ENCODE measurements around the gene RTTN.

The RTTN gene

DNA sequence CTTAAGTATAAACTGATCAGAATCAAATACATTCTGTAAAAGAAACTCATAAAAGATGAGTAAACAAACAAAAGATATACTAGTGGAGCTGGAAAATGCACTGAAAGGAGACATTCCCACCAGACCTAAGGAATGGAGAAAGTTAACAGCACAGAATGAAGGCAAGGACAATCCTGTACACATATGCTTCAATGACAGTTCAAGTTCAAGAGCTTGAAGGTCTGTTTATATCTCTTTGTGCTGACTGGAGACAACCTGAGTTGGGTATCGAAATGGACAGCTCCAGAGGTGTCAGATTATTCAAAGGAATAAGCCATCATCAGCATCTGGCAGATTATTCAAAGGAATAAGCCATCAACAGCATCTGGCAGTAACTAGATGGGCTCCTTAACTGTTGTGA lies 184.0 kb downstream of the RTTN start:
- no peaks in the 10 kb centered on the region for H3K36me3 ChIP-seq (ENCODE audit: control insufficient read depth, low read depth, low read length)
- no peaks in the 10 kb centered on the region for H3K9me3 ChIP-seq (ENCODE audit: control insufficient read depth, low read depth, low read length)
- H3K27me3 ChIP-seq (ENCODE audit: control insufficient read depth, insufficient read depth, low read length), result no peaks in the 10 kb centered on the region
- H3K27ac ChIP-seq (ENCODE audit: low read length), result no peak overlapping the region
- no peak overlapping the region for H3K4me3 ChIP-seq (ENCODE audit: low read length)
- no peak overlapping the region for H3K9ac ChIP-seq (ENCODE audit: low read length)
- peaks cover 4% of the 10 kb centered on the region for H3K4me1 ChIP-seq (ENCODE audit: control insufficient read depth, low read depth, low read length)

DNA sequence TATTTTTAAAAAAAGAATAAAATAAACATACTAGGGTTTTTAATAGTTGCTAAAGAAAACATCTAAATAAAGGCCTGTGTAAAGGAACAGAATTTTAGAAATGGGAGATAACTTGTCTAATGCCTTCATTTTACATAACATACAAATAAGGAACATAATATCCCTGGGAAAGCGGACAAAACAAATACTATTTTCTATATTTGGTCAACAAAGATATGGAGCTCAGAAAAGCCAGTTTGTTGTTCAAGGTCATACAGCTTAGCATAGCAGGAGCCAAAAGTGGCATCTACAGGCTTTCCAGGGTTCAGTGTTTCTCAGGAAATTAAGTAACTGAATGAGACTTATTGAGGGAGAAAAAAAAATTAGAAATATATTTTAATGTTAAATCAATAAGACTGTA lies 184.4 kb downstream of the RTTN start:
- peaks cover 3% of the 10 kb centered on the region for H3K4me1 ChIP-seq (ENCODE audit: control insufficient read depth, low read depth, low read length)
- no peaks in the 10 kb centered on the region for H3K36me3 ChIP-seq (ENCODE audit: control insufficient read depth, low read depth, low read length)
- no peaks in the 10 kb centered on the region for H3K9me3 ChIP-seq (ENCODE audit: control insufficient read depth, low read depth, low read length)
- no peak overlapping the region for H3K9ac ChIP-seq (ENCODE audit: low read length)
- H3K27ac ChIP-seq (ENCODE audit: low read length), result no peak overlapping the region
- no peak overlapping the region for H3K4me3 ChIP-seq (ENCODE audit: low read length)
- H3K27me3 ChIP-seq (ENCODE audit: control insufficient read depth, insufficient read depth, low read length), result no peaks in the 10 kb centered on the region

DNA sequence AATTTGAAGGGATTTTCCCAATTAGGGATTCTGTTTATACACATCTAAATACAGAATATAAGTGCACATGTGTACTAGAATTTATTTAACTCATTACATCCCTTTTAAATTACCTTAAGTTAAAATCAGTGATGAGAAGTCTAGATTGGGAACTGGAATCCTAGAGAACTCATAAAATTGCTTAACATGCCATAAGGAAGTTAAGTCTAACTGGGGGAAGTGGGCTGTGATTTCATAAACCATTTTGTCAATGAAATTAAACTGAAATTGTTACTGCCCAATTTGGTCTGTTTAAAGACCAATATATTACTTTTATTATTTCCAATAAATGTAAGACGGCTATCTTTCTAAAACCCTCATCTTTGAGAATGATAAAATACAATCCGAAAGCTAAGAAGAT lies 185.5 kb downstream of the RTTN start:
- Histone ChIP-seq H3K9me3 (ENCODE audit: control insufficient read depth, low read depth, low read length) (no peaks in the 10 kb centered on the region), H3K4me3 (ENCODE audit: low read length) (no peak overlapping the region), H3K4me1 (ENCODE audit: control insufficient read depth, low read depth, low read length) (peaks cover 3% of the 10 kb centered on the region), H3K27ac (ENCODE audit: low read length) (no peak overlapping the region), H3K9ac (ENCODE audit: low read length) (no peak overlapping the region), H3K27me3 (ENCODE audit: control insufficient read depth, insufficient read depth, low read length) (no peaks in the 10 kb centered on the region), H3K36me3 (ENCODE audit: control insufficient read depth, low read depth, low read length) (no peaks in the 10 kb centered on the region)

DNA sequence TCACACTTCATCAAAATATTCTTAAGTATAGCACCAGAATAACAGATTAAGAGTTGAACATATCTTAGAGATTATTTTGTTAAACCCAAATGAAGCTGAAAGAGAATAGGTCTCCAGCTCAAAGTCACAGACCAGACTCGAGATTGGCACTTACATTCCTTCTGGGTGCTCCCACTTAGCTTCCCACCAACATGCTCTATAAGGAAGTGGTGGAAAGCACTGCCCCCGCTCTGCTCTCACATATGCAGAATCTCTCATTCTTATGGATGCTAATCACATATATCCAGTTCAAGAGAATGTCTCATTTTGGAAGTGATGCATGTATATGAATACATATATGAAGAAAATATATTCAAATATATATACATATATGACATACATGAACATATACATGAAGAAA lies 186.4 kb downstream of the RTTN start:
- H3K27ac ChIP-seq (ENCODE audit: low read length), result no peak overlapping the region
- no peak overlapping the region for H3K9ac ChIP-seq (ENCODE audit: low read length)
- no peaks in the 10 kb centered on the region for H3K36me3 ChIP-seq (ENCODE audit: control insufficient read depth, low read depth, low read length)
- no peaks in the 10 kb centered on the region for H3K9me3 ChIP-seq (ENCODE audit: control insufficient read depth, low read depth, low read length)
- no peaks in the 10 kb centered on the region for H3K27me3 ChIP-seq (ENCODE audit: control insufficient read depth, insufficient read depth, low read length)
- no peak overlapping the region for H3K4me3 ChIP-seq (ENCODE audit: low read length)
- H3K4me1 ChIP-seq (ENCODE audit: control insufficient read depth, low read depth, low read length), result peaks cover 3% of the 10 kb centered on the region

DNA sequence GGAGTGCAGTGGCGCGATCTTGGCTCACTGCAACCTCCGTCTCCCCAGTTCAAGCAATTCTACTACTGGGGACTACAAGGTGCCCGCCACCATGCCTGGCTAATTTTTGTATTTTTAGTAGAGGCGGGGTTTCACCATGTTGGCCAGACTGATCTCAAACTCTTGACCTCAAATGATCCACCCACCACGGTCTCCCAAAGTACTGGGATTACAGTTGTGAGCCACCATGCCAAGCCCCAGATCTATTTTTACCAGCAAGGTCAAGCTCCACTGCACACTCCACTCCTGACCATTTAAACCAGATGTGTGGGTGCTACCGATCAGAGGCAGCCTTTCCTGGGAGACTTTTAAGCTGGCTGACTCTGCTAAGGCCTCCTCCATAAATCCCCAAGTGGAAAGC lies 190.4 kb downstream of the RTTN start:
- H3K4me1 ChIP-seq (ENCODE audit: control insufficient read depth, low read depth, low read length), result peaks cover 3% of the 10 kb centered on the region
- no peaks in the 10 kb centered on the region for H3K27me3 ChIP-seq (ENCODE audit: control insufficient read depth, insufficient read depth, low read length)
- H3K27ac ChIP-seq (ENCODE audit: low read length), result no peak overlapping the region
- no peaks in the 10 kb centered on the region for H3K36me3 ChIP-seq (ENCODE audit: control insufficient read depth, low read depth, low read length)
- no peak overlapping the region for H3K4me3 ChIP-seq (ENCODE audit: low read length)
- H3K9ac ChIP-seq (ENCODE audit: low read length), result no peak overlapping the region
- no peaks in the 10 kb centered on the region for H3K9me3 ChIP-seq (ENCODE audit: control insufficient read depth, low read depth, low read length)

DNA sequence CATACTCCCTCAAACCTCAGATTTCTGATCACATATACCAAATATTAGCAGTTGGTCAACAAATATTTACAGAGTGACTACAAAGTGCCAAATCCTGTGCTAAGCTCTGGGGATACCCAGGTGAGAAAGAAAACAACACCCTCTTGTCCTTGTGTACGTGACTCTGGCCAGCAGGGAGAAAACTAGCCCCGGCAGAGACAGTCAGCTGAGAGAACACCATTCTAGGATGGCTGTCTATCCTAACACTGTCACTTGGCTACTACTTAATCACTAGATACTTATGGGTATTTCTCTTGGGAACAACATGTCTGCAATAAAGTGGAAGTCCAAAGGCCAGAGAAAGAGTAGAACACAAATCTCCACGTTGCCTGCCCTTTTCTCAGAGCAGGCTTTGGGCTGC lies 199.9 kb downstream of the RTTN start:
- Histone ChIP-seq H3K4me1 (ENCODE audit: control insufficient read depth, low read depth, low read length) (no peaks in the 10 kb centered on the region), H3K9me3 (ENCODE audit: control insufficient read depth, low read depth, low read length) (no peaks in the 10 kb centered on the region), H3K9ac (ENCODE audit: low read length) (no peak overlapping the region), H3K27me3 (ENCODE audit: control insufficient read depth, insufficient read depth, low read length) (no peaks in the 10 kb centered on the region), H3K27ac (ENCODE audit: low read length) (no peak overlapping the region), H3K36me3 (ENCODE audit: control insufficient read depth, low read depth, low read length) (no peaks in the 10 kb centered on the region), H3K4me3 (ENCODE audit: low read length) (no peak overlapping the region)

DNA sequence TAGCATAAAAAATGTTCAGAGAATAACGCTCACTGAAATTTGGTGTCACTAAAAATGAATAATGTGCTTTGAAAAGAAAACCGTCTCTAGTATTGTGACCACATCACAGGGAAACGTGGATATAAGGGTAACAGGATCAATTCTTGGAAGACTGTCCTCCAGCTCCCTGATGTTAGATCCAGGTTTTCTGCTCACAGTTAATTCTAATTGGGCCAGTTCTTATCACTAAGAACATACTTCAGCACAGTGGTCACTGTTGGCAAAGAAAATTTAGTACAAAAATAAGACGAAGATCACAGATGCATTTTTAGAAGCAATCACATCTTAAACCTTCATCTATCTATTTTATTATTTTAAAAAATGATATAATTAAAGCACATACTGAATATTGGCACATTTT lies 200.8 kb downstream of the RTTN start:
- no peak overlapping the region for H3K4me3 ChIP-seq (ENCODE audit: low read length)
- no peaks in the 10 kb centered on the region for H3K27me3 ChIP-seq (ENCODE audit: control insufficient read depth, insufficient read depth, low read length)
- no peaks in the 10 kb centered on the region for H3K9me3 ChIP-seq (ENCODE audit: control insufficient read depth, low read depth, low read length)
- H3K27ac ChIP-seq (ENCODE audit: low read length), result no peak overlapping the region
- H3K36me3 ChIP-seq (ENCODE audit: control insufficient read depth, low read depth, low read length), result no peaks in the 10 kb centered on the region
- no peak overlapping the region for H3K9ac ChIP-seq (ENCODE audit: low read length)
- H3K4me1 ChIP-seq (ENCODE audit: control insufficient read depth, low read depth, low read length), result no peaks in the 10 kb centered on the region

DNA sequence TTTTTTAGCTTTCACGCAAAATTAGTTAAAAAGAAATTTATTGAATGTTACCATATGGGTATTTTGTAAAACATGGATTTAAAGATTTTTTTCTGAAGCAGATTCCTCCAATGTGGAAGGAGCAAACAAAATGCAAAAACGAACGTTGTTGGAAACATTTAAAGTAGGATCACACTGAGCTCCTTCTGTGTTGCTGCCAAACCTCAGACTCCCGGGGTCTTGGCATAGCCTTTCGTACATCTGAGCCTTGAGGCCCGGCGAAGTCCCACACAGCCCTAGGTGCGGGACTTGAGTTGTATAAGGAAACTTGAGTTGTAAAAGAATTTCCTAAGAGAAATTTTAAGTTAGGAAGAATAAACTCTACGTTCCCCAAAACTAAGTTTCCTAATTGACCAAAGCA lies 205.8 kb downstream of the RTTN start:
- no peaks in the 10 kb centered on the region for H3K9me3 ChIP-seq (ENCODE audit: control insufficient read depth, low read depth, low read length)
- H3K27ac ChIP-seq (ENCODE audit: low read length), result no peak overlapping the region
- peaks cover 24% of the 10 kb centered on the region for H3K4me1 ChIP-seq (ENCODE audit: control insufficient read depth, low read depth, low read length)
- no peaks in the 10 kb centered on the region for H3K36me3 ChIP-seq (ENCODE audit: control insufficient read depth, low read depth, low read length)
- no peak overlapping the region for H3K9ac ChIP-seq (ENCODE audit: low read length)
- H3K27me3 ChIP-seq (ENCODE audit: control insufficient read depth, insufficient read depth, low read length), result no peaks in the 10 kb centered on the region
- H3K4me3 ChIP-seq (ENCODE audit: low read length), result no peak overlapping the region

DNA sequence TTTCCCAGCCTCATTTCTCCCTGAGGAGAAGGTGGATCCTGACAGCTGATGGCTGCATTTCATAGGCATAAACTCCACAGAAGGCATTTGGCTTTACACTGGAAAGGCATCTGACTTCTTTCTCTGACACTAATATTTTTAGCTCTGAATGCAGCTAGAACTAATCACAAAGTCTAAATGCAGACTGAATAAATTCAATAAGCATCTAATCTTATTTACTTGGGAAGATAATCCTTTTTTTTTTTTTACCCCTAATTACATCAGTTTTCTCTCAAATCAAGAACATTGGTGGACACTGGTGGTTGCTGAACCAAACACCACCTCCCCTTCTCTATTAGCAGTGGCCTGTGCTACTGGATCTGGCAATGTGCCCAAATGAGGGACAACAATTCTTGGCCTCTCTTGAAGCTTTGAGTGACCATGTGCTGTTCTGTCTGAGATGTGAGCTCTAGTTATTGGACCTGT lies 206.9 kb downstream of the RTTN start:
- no peaks in the 10 kb centered on the region for H3K27me3 ChIP-seq (ENCODE audit: control insufficient read depth, insufficient read depth, low read length)
- H3K4me3 ChIP-seq (ENCODE audit: low read length), result no peak overlapping the region
- no peaks in the 10 kb centered on the region for H3K36me3 ChIP-seq (ENCODE audit: control insufficient read depth, low read depth, low read length)
- H3K9ac ChIP-seq (ENCODE audit: low read length), result no peak overlapping the region
- peaks cover 24% of the 10 kb centered on the region for H3K4me1 ChIP-seq (ENCODE audit: control insufficient read depth, low read depth, low read length)
- H3K27ac ChIP-seq (ENCODE audit: low read length), result no peak overlapping the region
- no peaks in the 10 kb centered on the region for H3K9me3 ChIP-seq (ENCODE audit: control insufficient read depth, low read depth, low read length)

DNA sequence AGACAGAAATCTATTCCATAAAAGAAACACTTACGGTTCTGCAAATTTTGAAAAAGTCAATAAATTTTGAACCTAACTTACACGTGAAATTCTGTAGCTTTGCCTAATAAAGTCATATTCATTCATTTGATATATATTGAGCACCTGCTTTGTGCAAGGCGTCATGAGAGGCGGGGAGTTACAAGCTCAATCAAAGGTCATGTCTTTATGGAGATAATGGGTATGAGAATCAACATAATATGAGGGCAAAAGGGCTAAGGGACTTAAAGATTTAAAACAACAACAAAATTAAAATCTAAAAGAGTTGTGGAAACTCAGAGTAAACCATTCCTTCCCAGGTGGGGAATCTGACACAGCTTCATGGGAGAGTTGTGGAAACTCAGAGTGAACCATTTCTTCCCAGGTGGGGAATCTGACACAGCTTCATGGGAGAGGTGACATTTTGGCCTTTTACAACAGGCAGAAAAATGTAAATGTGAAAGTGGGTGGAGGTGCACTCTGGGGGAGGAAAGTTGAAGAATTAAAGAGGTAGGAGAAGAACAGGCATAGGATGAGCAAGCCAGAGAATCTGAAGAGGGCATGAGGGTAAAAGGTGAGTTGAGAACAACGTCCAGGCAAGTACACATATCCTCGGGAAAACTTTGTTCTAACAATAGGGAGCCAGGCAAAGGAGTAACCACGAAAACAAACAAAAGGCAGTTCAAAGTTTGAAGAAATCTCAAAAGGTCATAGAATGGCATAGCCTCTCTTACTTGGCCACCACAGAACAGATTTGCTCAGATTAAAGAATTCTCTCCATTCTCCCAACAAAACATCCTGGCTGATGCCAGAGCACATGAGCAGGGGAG lies 208.3 kb downstream of the RTTN start:
- no peaks in the 10 kb centered on the region for H3K9me3 ChIP-seq (ENCODE audit: control insufficient read depth, low read depth, low read length)
- no peaks in the 10 kb centered on the region for H3K36me3 ChIP-seq (ENCODE audit: control insufficient read depth, low read depth, low read length)
- H3K4me1 ChIP-seq (ENCODE audit: control insufficient read depth, low read depth, low read length), result peaks cover 24% of the 10 kb centered on the region
- H3K27ac ChIP-seq (ENCODE audit: low read length), result no peak overlapping the region
- H3K4me3 ChIP-seq (ENCODE audit: low read length), result no peak overlapping the region
- no peak overlapping the region for H3K9ac ChIP-seq (ENCODE audit: low read length)
- H3K27me3 ChIP-seq (ENCODE audit: control insufficient read depth, insufficient read depth, low read length), result no peaks in the 10 kb centered on the region

DNA sequence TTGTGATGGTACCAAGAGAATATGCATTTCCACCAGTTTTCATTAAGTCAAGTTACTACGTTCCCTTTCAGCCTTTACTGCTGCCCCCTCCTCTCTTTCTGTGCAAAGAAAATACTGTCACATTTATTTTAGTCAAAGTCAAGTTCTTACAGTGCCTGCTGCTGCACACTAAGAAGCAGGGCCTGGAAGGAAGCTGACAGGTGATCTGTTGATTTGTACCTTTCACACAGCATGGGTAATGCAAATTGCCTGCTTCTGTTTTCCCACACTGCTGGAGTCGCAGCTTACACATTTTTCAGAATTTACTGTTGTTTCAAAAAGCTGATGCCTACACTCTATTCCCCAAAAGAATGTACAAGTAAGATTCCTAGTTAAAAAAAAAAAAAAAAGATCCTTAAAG lies 209.1 kb downstream of the RTTN start:
- H3K27ac ChIP-seq (ENCODE audit: low read length), result no peak overlapping the region
- H3K9ac ChIP-seq (ENCODE audit: low read length), result no peak overlapping the region
- H3K9me3 ChIP-seq (ENCODE audit: control insufficient read depth, low read depth, low read length), result no peaks in the 10 kb centered on the region
- H3K36me3 ChIP-seq (ENCODE audit: control insufficient read depth, low read depth, low read length), result no peaks in the 10 kb centered on the region
- H3K27me3 ChIP-seq (ENCODE audit: control insufficient read depth, insufficient read depth, low read length), result no peaks in the 10 kb centered on the region
- no peak overlapping the region for H3K4me3 ChIP-seq (ENCODE audit: low read length)
- H3K4me1 ChIP-seq (ENCODE audit: control insufficient read depth, low read depth, low read length), result peaks cover 24% of the 10 kb centered on the region

DNA sequence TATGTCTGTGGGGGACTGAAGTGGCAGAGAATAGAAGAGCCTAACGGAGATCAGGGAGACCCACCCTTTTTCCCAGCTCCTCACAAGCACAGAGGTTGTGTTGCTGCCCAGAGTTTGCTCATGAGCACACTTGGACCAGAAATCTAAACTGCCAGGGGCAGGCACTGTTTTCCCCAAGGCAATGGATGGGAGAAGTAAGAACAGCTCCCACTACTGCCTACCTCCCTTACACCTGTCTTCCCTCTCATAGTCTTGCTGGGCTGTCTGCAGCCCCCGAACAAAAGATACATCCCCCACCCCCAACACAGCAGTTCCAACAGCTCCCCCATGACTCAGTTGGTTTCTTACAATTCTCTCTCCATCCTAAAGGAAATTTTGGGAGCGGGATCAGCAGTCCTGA lies 209.7 kb downstream of the RTTN start:
- Histone ChIP-seq H3K36me3 (ENCODE audit: control insufficient read depth, low read depth, low read length) (no peaks in the 10 kb centered on the region), H3K9me3 (ENCODE audit: control insufficient read depth, low read depth, low read length) (no peaks in the 10 kb centered on the region), H3K27me3 (ENCODE audit: control insufficient read depth, insufficient read depth, low read length) (no peaks in the 10 kb centered on the region), H3K9ac (ENCODE audit: low read length) (no peak overlapping the region), H3K4me3 (ENCODE audit: low read length) (no peak overlapping the region), H3K4me1 (ENCODE audit: control insufficient read depth, low read depth, low read length) (peaks cover 24% of the 10 kb centered on the region), H3K27ac (ENCODE audit: low read length) (no peak overlapping the region)

Measured in iPS-18a (cell line).